Nephron (organoid): ENCODE measurements around the gene CTDSPL2.

Source experiments
- H3K27ac Mint-ChIP-seq, 3 experiments: 2 replicates each; pipeline ENCODE4 v1.8.0; 2020; ENCODE audit warnings: mixed read lengths in 3 of 3, mild to moderate bottlenecking in 2 of 3, moderate library complexity in 1 of 3
- H3K27me3 Mint-ChIP-seq: 2 replicates; pipeline ENCODE4 v1.8.0; 2021; ENCODE audit warnings: low read depth, mild to moderate bottlenecking, moderate library complexity, mixed read lengths
- H3K36me3 Mint-ChIP-seq: 2 replicates; pipeline ENCODE4 v1.8.0; 2020; ENCODE audit warnings: low read depth, mixed read lengths
- H3K4me1 Mint-ChIP-seq: 2 replicates; pipeline ENCODE4 v1.8.0; 2020; ENCODE audit warnings: mixed read lengths
- H3K4me3 Mint-ChIP-seq, 3 experiments: 2 replicates each; pipeline ENCODE4 v1.8.0; 2020; ENCODE audit warnings: mild to moderate bottlenecking in 3 of 3, mixed read lengths in 3 of 3, moderate library complexity in 2 of 3
- H3K9me3 Mint-ChIP-seq: 2 replicates; pipeline ENCODE4 v1.8.0; 2020; ENCODE audit warnings: mixed read lengths
- TF ChIP-seq, protein P1 (sequence below), 3 experiments: fragments of 200-600 bp; sonication (generic); IDR thresholded peaks; one replicate each; pipeline ENCODE4 v1.5.0; 2021; ENCODE audit warnings: antibody characterized with exemption in 3 of 3; ENCODE audit not compliant: unreplicated experiment in 3 of 3

The CTDSPL2 gene

DNA sequence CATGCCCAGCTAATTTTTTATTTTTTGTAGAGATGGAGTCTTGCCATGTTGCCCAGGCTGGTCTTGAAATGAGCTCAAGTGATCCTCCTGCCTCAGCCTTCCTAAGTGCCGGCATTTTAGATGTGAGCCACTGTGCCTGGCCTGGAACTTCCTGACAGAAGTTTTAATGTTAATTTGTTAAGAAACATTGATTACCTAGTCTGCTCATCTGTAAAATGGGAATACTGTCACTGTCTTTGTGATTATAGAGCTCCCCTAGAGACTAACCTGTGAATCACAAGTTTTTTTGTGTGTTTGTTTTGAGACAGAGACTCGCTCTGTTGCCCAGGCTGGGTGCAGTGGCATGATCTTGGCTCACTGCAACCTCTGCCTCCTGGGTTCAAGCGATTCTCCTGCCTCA is 105.3 kb downstream of the CTDSPL2 start:
- Mint-ChIP-seq H3K27ac (no peak overlapping the region), H3K4me1 (peaks cover 13% of the 10 kb centered on the region), H3K4me3 (no peak overlapping the region), H3K36me3 (peaks cover 8% of the 10 kb centered on the region), H3K27me3 (no peaks in the 10 kb centered on the region), H3K9me3 (no peaks in the 10 kb centered on the region)
- TF ChIP-seq, protein P1, sequence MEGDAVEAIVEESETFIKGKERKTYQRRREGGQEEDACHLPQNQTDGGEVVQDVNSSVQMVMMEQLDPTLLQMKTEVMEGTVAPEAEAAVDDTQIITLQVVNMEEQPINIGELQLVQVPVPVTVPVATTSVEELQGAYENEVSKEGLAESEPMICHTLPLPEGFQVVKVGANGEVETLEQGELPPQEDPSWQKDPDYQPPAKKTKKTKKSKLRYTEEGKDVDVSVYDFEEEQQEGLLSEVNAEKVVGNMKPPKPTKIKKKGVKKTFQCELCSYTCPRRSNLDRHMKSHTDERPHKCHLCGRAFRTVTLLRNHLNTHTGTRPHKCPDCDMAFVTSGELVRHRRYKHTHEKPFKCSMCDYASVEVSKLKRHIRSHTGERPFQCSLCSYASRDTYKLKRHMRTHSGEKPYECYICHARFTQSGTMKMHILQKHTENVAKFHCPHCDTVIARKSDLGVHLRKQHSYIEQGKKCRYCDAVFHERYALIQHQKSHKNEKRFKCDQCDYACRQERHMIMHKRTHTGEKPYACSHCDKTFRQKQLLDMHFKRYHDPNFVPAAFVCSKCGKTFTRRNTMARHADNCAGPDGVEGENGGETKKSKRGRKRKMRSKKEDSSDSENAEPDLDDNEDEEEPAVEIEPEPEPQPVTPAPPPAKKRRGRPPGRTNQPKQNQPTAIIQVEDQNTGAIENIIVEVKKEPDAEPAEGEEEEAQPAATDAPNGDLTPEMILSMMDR (IDR thresholded peaks at IDR 0.05; ENCODE audit: unreplicated experiment in 3 of 3): no peak

DNA sequence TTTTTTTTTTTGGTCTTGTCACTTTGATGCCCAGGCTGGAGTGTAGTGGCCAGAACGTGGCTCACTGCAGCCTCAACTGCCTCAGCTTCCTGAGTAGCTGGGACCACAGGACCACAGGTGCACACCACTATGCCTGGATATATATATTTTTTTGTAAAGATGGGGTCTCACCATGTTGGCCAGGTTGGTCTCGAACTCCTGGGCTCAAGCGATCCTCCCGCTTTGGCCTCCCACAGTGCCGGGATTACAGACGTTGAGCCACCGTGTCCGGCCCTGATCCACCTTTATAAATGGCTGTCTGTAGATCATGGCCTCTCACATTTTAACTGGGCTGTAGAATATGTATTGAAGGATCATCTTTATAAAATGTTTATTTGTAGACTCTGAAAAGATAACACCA is 107.7 kb downstream of the CTDSPL2 start:
- Mint-ChIP-seq H3K4me3 (peak overlapping the region; percentile 87 to 90 (median 90)), H3K27me3 (no peaks in the 10 kb centered on the region), H3K9me3 (no peaks in the 10 kb centered on the region), H3K4me1 (peaks cover 25% of the 10 kb centered on the region), H3K36me3 (peaks cover 13% of the 10 kb centered on the region), H3K27ac (peak overlapping the region; percentile 89 to 94 (median 92))
- TF ChIP-seq, protein P1 (IDR thresholded peaks at IDR 0.05; ENCODE audit: unreplicated experiment in 3 of 3): no peak

DNA sequence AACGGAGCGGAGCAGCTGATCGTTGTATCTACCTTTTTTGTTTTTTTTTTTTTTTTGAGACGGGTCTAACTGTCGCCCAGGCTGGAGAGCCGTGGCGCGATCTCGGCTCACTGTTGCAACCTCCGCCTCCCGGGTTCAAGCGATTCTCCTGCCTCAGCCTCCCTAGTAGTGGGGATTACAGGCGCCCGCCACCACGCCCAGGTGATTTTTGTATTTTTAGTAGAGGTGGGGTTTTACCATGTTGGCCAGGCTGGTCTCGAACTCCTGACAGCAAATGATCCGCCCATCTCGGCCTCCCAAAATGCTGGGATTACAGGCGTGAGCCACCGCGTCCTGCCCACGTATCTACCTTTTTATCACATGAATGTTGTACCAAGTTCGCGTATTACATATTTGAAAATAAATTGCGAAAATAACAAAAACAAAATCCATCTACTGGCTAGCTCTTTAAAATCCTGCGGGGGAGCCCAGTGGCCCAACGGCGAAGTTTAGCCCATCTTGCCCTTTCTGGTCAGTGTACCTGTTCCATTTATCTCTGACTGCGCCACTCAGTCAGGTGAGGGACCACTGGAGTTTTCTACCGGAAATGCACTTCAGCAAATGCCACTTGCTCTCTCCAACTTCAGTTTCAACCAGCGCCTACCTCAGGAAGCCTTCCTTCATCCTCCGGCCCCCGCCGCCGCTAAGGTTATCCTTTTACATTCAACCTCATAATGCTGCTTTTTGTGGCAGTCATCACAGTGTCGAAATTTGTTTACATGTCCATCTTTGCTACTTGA is 108.3 kb downstream of the CTDSPL2 start:
- Mint-ChIP-seq H3K27ac (peak overlapping the region; percentile 92 to 96 (median 95)), H3K36me3 (peaks cover 17% of the 10 kb centered on the region), H3K9me3 (no peaks in the 10 kb centered on the region), H3K4me1 (peaks cover 25% of the 10 kb centered on the region), H3K4me3 (peak overlapping the region; percentile 90 to 92 (median 90)), H3K27me3 (no peaks in the 10 kb centered on the region)
- TF ChIP-seq, protein P1 (IDR thresholded peaks at IDR 0.05; ENCODE audit: unreplicated experiment in 3 of 3): no peak

DNA sequence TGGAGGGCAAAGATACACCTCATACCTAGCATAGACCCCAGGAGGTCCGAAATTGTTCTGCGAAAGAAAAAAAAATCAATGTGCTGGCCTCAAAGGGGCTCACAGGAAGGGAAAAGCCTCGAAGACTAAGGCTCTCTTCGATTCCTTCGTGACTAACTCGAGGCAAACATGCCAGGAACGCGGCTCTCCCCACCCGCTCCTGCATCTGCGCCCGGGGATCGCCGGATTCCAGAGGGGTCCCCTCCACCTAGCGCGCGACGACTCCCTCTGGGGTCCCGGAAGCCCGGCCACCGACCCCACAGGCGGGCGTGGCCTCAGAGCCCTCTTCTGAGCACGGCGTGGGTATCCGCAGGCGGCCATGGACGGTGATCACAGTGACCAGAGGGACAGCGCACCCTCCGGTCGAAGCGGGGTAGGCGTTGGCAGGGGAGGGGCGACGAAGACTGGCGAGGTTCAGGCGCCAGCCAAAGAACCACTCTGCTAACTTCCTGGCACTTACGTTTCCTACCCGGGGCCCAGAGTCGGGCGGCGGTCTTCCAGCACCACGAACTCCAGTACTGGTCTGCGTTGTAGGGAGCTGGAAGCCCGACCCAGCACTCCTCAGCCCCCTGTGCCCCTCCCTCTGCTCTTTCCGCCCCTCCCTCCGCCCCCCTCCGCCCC is 109.0 kb downstream of the CTDSPL2 start:
- TF ChIP-seq, protein P1 (IDR thresholded peaks at IDR 0.05; ENCODE audit: unreplicated experiment in 3 of 3): peak; percentile 30 to 55 (median 48)
- H3K4me3 Mint-ChIP-seq: peak overlapping the region; percentile 90 to 92 (median 90)
- H3K4me1 Mint-ChIP-seq: peaks cover 31% of the 10 kb centered on the region
- peak overlapping the region; percentile 92 to 96 (median 95) for H3K27ac Mint-ChIP-seq
- H3K27me3 Mint-ChIP-seq: no peaks in the 10 kb centered on the region
- no peaks in the 10 kb centered on the region for H3K9me3 Mint-ChIP-seq
- peaks cover 22% of the 10 kb centered on the region for H3K36me3 Mint-ChIP-seq

DNA sequence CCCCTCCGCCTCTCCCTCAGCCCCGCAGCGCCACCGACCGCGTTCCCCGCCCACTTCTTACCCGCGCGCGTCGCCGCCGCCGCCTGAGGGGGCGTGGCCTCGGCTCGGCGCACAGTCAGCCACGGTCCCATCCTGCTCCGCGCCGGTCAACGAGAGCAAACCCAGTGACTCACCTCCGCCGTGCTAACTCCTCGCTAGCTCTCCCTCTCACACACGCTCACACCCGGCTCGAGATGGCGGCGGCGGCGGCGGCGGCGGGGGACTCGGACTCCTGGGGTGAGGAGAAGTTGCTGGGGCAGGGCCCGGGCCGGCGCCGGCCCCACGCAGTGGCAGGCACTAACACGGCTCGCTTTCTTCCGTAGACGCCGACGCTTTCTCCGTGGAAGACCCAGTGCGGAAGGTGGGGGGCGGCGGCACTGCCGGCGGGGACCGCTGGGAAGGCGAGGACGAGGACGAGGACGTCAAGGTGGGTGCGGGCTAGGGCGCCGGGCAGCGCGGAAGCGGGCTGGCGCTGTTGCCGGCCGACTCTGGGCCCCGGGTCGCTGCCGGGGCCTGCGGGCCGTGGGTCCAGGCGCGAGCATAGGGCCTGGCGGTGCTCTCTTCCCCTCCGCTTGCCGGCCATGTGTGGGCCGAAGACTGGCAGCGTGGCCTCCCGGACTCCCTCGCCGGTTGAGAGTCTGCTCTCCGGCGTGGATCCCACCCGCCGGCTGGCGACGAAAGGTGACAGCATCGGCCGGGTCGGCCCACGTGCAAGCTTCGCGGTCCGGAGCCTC is 109.7 kb downstream of the CTDSPL2 start, which contains the start of gene EIF3J:
Gene EIF3J (plus strand): TSS at position 186 of the 773 bp plus-strand sequence. CDS start 48 bp downstream, at position 234.
- Mint-ChIP-seq H3K36me3 (peaks cover 28% of the 10 kb centered on the region), H3K9me3 (no peaks in the 10 kb centered on the region), H3K27ac (peak within 1 kb of the TSS; percentile 92 to 96 (median 95)), H3K4me3 (peak within 1 kb of the TSS; percentile 90 to 92 (median 90)), H3K27me3 (no peaks in the 10 kb centered on the region), H3K4me1 (peaks cover 38% of the 10 kb centered on the region)
- TF ChIP-seq, protein P1 (IDR thresholded peaks at IDR 0.05; ENCODE audit: unreplicated experiment in 3 of 3): no peak
